Neutrophil (primary cell): ENCODE data around the gene NCAM2.

Experiments
- H3K27ac ChIP-seq: fragments of 200-600 bp; sonication (generic); 2 replicates; pipeline ENCODE4 v1.5.1; 2016; ENCODE audit warnings: mild to moderate bottlenecking, moderate library complexity
- H3K27me3 ChIP-seq: fragments of 200-600 bp; sonication (generic); 2 replicates; pipeline ENCODE4 v1.6.0; 2016; ENCODE audit warnings: mild to moderate bottlenecking
- H3K36me3 ChIP-seq: fragments of 200-600 bp; sonication (generic); 2 replicates; pipeline ENCODE4 v1.5.1; 2017
- H3K4me1 ChIP-seq, 2 experiments: fragments of 200-600 bp in 1 of 2; sonication (generic) in 1 of 2; 1 replicate in 1 of 2; 2 replicates in 1 of 2; pipeline versions ENCODE4 v1.5.1 to v1.6.1; 2013 to 2016; ENCODE audit warnings: low read depth in 1 of 2, low read length in 1 of 2, mild to moderate bottlenecking in 1 of 2, moderate library complexity in 1 of 2; ENCODE audit not compliant: control insufficient read depth in 1 of 2, insufficient read depth in 1 of 2
- H3K4me3 ChIP-seq, 2 experiments: fragments of 200-600 bp in 1 of 2; sonication (generic) in 1 of 2; 1 replicate in 1 of 2; 2 replicates in 1 of 2; pipeline ENCODE4 v1.5.1; 2013 to 2016; ENCODE audit warnings: low read depth in 1 of 2, low read length in 1 of 2, mild to moderate bottlenecking in 1 of 2, moderate library complexity in 1 of 2
- H3K9me3 ChIP-seq: fragments of 200-600 bp; sonication (generic); 2 replicates; pipeline ENCODE4 v1.5.1; 2016
- CTCF ChIP-seq: fragments of 200-600 bp; sonication (generic); IDR thresholded peaks from 2 replicates; pipeline ENCODE4 v1.5.1; 2016; ENCODE audit warnings: antibody characterized with exemption

The NCAM2 gene

GRCh38 chr21:21530680-21531079 is 532.5 kb downstream of the NCAM2 start:
- Histone ChIP-seq H3K9me3 (no peaks in the 10 kb centered on the region), H3K4me3 (no peak overlapping the region), H3K27ac (no peak overlapping the region), H3K36me3 (no peaks in the 10 kb centered on the region), H3K4me1 (no peaks in the 10 kb centered on the region), H3K27me3 (no peaks in the 10 kb centered on the region)
- TF ChIP-seq CTCF, result no peak

DNA sequence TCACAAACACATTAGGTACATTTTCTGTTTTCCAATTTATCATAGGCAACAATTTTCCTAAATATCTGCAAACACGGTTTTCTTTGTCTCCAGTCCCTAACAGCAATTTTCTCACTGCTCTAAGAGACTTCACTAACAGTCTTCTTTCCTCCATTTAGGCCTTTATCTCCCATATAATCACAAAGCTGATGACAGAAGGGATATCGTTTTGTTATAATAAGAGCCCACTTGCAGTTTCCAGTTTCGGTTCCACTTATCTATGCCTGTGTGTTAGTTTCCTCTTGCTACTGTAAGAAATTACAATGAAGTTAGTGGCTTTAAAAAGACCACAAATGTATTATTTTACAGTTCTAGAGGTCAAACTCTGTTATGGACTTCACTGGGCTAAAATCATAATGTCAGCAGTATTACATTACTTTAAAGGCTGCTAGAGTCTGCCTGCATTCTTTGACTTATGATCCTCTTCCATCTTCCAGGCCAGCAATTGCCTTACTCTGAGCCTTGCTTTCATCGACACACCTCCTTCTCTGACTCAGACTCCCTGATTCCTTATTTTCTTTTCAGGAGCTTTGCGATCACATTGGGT is 549.3 kb downstream of the NCAM2 start:
- no peak for TF ChIP-seq CTCF
- Histone ChIP-seq H3K9me3 (no peaks in the 10 kb centered on the region), H3K27me3 (no peaks in the 10 kb centered on the region), H3K4me3 (no peak overlapping the region), H3K36me3 (no peaks in the 10 kb centered on the region), H3K4me1 (no peaks in the 10 kb centered on the region), H3K27ac (no peak overlapping the region)

- no peaks in the 10 kb centered on the region for H3K27me3 ChIP-seq
- H3K9me3 ChIP-seq, result no peaks in the 10 kb centered on the region
- no peak overlapping the region for H3K4me3 ChIP-seq
- no peaks in the 10 kb centered on the region for H3K4me1 ChIP-seq
- TF ChIP-seq CTCF, result no peak
- no peaks in the 10 kb centered on the region for H3K36me3 ChIP-seq
- no peak overlapping the region for H3K27ac ChIP-seq
Measured at GRCh38 chr21:21559285-21560045, 561.3 kb downstream of the NCAM2 start.
